GM20431 (cell line): ENCODE measurements around the gene GOLGA3.
"Not testable (repeated sequence)": the region's sequence is repeated elsewhere in the genome, so short reads cannot be mapped to it uniquely, and the experiment has no call there.

Experiments used
- in situ Hi-C: fragments of 300-500 bp; cut with MseI, MboI; formaldehyde crosslinking; loops from one replicate; pipeline ENCODE4 v1.15.0; 2020; ENCODE audit warnings: low sequenced_read_pairs; ENCODE audit not compliant: unreplicated experiment

GOLGA3 gene

GRCh38 chr12:132784580-132784979, 44.1 kb downstream of the GOLGA3 start:
- in situ Hi-C loops, result no loop called here

GRCh38 chr12:132783917-132784531, 44.6 kb downstream of the GOLGA3 start:
- in situ Hi-C loops, result no loop called here

DNA sequence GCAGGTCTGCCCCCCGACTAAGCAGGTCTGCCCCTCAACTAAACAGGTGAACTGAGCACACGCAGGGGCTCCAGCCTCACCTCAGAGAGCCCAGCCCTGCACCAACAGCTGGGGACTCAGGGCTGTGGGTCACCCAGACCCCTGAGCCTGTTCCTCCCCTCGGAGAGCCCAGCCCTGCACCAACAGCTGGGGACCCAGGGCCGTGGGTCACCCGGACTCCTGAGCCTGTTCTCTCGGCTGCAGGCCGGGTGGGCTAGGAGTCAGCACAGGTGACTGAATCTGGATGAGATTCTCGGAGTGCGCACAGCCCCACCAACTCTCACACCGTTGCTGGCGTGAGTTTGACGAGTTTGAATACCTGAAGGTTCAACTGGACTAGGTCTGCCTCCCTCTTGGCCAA, 46.7 kb downstream of the GOLGA3 start:
- in situ Hi-C loops, result no loop called here

- in situ Hi-C loops, result no loop called here
Observed at GRCh38 chr12:132779781-132780353, 48.8 kb downstream of the GOLGA3 start.

DNA sequence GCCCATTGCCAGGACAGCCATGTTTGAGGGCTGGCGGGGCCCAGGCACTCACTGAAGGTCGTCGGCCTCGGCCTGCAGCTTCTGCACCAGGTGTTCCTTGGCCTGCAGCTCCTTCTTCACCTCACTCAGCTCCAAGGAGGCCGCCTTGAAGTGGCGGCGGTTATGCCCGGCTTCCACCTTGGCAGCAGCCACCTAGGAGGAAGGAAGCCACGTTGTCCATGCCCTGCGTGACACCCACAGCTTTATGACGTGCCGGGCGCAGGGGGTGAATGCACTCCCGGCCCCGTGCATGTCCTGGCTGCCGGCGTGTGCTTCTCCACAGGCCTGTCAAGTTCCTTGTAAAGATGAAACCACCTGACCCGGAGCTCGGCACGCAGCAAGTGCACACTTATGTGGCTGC, 51.1 kb downstream of the GOLGA3 start:
- in situ Hi-C loops, result no loop called here

DNA sequence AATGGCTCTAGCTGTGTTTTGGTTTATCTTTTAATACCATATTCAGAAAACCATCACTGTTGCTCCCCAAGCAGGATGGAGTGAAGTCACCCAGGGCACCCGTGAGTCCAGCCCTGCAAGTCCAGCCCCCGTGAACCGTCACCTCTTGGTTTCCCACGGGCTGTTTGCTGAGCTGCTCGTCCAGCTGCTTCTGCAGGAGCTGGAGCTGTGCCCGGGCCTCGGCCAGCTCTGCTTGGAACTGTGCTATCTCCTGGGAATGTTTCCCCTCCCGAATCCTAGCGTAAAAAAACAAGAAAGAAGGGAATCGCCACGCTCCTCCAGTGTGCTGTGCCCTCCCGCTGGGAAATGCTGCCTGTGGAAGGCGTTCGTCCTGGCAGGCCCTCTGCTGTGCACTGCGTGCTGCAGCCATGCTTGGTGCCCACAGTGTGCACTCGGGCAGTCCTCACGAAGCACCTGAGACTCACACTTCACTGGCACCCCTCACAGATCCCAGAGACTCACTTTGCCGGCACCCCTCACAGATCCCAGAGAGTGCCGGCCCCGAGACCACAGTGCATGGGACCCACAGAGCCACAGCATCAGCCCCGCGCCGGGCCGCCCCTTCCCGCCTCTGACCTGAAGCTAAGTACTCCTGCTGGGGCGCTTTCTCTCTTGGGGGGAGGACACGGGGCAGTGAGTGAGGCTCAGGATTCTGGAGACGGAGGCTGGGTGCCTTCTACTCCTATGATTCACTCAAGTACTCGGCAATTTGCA, 51.7 kb downstream of the GOLGA3 start:
- in situ Hi-C loops, result no loop called here

DNA sequence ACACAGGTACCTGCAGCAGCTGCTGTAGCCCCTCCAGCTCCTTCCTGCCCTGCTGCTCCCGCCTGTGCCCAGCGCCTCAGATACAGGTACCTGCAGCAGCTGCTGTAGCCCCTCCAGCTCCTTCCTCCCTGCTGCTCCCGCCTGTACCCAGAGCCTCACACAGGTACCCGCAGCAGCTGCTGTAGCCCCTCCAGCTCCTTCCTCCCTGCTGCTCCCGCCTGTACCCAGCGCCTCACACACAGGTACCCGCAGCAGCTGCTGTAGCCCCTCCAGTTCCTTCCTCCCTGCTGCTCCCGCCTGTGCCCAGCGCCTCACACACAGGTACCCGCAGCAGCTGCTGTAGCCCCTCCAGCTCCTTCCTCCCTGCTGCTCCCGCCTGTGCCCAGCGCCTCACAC, 52.4 kb downstream of the GOLGA3 start:
- in situ Hi-C loops, result not testable (repeated sequence)

- in situ Hi-C loops, result no loop called here
Observed at GRCh38 chr12:132775502-132776229, 53.0 kb downstream of the GOLGA3 start.

DNA sequence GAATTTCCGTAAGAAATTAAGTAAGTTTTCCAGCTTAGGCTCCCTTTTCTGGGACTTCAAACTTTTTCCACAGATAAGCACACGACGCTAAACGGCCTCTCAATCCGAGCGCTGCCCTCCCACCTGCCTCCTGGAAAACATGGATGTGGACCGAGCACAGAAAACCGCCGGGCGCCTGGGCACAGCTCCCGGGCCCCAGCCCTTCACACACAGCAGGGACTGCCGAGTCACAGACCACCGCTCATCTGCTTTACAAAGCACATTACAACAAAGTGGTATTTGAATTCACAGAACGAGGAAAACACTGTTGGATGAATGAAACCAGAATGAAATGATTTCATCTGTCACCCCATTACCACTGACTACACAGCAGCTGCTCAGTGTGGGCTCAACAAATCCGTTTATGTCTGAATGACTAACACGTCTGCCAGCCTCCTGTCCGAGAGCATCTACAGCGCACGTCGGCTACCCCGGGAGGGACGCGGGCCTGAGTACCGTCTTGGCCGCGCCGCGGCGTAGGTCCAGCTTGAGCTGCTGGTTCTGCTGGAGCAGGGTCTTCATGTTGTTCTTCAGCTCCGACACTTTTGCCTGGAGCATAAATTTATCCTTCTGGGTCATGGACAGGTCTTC, 53.9 kb downstream of the GOLGA3 start:
- in situ Hi-C loops, result no loop called here

GRCh38 chr12:132774159-132774558, 54.5 kb downstream of the GOLGA3 start:
- in situ Hi-C loops, result no loop called here

DNA sequence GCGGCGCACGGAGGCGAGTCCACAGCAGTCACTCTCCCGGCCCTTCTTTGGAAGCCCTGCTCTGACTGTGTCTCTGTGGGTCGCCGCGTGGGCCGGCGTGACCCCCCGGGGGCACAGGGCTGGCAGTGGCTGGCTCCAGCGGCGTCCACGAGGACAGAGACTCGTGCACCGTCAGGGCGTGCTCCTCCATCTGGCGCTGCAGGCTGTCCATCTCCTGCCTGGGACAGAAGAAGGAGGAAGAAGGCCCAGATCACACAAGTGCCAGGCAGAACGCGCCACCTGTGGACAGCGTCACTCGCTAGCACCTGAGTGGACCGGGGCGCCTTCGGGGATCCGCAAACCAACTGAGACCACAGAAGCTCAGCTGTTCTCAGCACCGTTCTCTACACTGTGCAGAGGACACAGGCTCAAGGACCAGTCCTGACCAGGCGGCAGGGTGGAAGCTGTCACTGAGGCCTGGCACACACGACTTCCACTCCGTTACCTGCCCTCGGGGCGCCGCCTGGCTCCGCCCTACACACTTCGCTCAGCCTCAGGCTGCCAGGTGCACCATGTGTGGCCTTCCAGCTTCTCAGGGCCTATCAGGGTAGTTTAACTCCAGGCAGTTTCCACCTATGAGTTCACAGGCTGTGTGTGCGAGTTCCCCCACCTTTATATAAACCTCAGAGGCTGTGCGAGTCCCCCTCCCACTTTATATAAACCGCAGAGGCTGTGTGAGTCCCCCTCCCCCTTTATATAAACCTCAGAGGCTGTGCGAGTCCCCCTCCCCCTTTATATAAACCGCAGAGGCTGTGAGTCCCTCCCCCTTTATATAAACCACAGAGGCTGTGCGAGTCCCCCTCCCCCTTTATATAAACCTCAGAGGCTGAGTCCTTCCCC, 55.4 kb downstream of the GOLGA3 start:
- in situ Hi-C loops, result no loop called here

DNA sequence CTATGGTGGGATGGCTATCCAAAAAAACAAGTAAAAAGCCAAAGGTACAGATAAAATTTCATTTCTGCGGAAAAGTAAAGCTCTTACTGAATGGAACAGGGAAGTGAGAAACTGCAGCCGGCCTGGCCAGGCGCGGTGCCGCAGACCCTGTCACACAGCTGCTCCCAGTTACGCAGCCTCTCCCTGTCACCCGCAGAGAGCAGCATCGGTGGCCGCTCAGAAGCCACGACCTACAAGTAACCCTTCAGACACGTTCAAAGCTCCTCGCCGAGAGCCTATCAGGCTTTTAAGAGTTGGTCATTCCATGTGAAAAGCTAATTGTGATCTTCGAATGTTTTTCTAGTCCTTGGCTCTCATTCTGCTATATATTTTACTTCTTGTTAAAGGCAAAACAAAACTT, 56.1 kb downstream of the GOLGA3 start:
- in situ Hi-C loops, result no loop called here

DNA sequence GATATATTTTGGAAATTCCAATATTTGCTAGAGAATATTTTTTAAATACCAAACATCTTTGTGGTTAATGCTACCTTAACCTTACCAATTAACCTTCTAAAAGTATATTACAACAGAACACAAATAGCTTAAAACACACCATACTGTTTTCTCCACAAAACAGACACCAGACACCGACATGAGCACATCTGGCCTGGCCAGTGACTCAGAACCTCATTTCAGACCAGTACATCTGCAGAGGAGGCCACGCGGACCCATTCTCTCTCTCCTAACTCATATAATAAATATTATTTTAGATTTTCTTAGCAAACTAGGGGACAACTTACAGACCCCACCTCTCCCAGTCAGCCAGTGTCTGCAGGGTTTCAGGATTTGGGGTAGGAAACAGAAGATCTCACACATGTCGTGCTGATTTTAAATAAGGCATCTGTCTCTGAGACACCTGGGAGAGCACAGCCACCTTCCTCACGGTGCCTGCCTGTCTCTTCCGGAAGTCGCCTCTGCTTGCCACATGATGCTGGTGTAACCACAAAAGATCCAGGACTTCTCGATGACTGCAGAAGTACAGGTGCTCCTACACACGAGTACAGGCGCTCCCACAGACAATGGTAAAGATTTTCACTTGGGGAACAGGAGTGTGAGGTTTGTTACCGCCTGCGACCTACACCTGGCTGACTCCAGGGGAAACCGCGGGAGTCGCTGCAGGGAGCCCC, 57.4 kb downstream of the GOLGA3 start:
- in situ Hi-C loops, result no loop called here

- in situ Hi-C loops, result no loop called here
Observed at GRCh38 chr12:132766380-132767085, 62.1 kb downstream of the GOLGA3 start.

GRCh38 chr12:132765361-132765760, 63.3 kb downstream of the GOLGA3 start:
- in situ Hi-C loops, result no loop called here

DNA sequence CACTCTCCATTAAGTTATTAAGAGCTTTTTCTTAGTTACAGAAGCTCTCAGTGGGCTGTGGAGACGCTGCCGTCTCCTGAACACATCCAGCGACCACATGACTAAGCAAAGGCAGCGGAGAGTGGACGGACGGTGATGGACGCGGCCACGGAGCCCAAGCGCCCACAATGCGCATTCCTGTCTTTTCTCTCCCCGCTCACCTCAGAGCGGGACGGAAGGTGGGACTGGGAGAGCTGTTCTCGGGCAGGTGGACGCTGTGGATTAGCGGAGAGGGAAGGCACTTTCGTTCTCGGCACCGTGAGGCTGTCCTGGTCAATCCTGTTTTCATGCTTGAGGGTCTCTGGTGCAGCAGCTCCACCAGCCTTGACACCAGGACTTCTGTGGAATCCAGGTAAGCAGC, 64.4 kb downstream of the GOLGA3 start:
- in situ Hi-C loops, result no loop called here

GRCh38 chr12:132761921-132762583, 66.6 kb downstream of the GOLGA3 start:
- in situ Hi-C loops, result no loop called here
